SK-N-MC (cell line): Measurements from ENCODE around the gene SMC3.

ENCODE experiments used
- DNase-seq: peaks from one replicate; pipeline ENCODE4 v3.0.0-alpha.2; 2011; ENCODE audit warnings: low read depth, low spot score
- H3K27ac ChIP-seq: fragments of 200-600 bp; sonication (generic); 2 replicates; pipeline ENCODE4 v1.5.1; 2016; ENCODE audit warnings: mixed run types
- H3K36me3 ChIP-seq: fragments of 200-600 bp; sonication (generic); 2 replicates; pipeline ENCODE4 v1.6.1; 2017; ENCODE audit warnings: antibody characterized with exemption, low read length, mixed read lengths; ENCODE audit not compliant: insufficient read depth
- H3K4me3 ChIP-seq: fragments of 200-600 bp; sonication (generic); 2 replicates; pipeline ENCODE4 v1.5.1; 2016
- H3K9ac ChIP-seq: fragments of 200-600 bp; sonication (generic); 2 replicates; pipeline ENCODE4 v1.8.0; 2017; ENCODE audit warnings: mixed run types, mixed read lengths; ENCODE audit not compliant: insufficient read length
- H3K9me3 ChIP-seq: fragments of 200-600 bp; sonication (generic); 2 replicates; pipeline ENCODE4 v1.6.1; 2017; ENCODE audit warnings: low read depth, mild to moderate bottlenecking, antibody characterized with exemption, low read length, moderate library complexity, mixed read lengths
- EZH2 ChIP-seq: fragments of 200-600 bp; sonication (generic); IDR thresholded peaks from one replicate; pipeline ENCODE4 v1.6.1; 2017; ENCODE audit warnings: antibody characterized with exemption
- FOXP2 ChIP-seq: optimal IDR thresholded peaks from 2 replicates; pipeline ENCODE3; 2011; ENCODE audit warnings: mild to moderate bottlenecking, moderate library complexity; ENCODE audit not compliant: insufficient read depth; ENCODE audit errors: extremely low read length, control extremely low read depth
- POLR2AphosphoS5 ChIP-seq: IDR thresholded peaks from 2 replicates; pipeline ENCODE4 v1.6.1; 2012; ENCODE audit warnings: mild to moderate bottlenecking, low read depth, low read length, borderline replicate concordance

Gene SMC3

DNA sequence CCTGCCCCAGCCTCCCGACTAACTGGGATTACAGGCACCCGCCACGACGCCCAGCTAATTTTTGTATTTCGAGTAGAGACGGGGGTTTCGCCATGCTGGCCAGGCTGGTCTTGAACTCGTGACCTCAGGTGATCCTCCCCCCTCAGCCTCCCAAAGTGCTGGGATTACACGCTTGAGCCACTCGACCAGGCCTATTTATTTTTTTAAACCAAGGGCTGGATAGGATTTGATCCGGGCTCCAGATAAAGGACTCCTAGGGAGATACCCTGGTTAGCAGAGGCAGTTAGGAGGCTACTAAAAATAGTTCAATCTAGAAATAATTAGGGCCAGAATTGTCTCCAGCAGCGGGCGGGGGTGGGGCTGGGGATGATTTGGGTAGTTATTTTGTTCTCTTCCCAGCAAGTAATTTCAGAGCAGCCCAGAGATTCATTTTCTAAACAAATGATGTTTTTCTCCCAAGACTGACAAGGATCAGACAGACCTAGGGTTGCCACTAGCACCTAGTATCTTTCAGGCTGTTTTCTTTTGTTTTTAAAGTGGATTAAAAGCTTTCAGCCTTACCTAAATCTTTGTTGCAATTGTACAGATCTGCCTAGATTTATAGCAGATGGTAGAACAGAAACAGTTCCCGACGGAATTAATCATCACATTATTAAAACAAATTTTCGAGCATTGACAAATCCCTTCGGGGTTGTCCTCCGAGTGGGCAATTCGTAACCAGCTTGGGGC lies 859 bp upstream of the SMC3 start:
- TF ChIP-seq FOXP2 (no peak), EZH2 (no peak), POLR2AphosphoS5 (no peak)
- no peak for DNase-seq

DNA sequence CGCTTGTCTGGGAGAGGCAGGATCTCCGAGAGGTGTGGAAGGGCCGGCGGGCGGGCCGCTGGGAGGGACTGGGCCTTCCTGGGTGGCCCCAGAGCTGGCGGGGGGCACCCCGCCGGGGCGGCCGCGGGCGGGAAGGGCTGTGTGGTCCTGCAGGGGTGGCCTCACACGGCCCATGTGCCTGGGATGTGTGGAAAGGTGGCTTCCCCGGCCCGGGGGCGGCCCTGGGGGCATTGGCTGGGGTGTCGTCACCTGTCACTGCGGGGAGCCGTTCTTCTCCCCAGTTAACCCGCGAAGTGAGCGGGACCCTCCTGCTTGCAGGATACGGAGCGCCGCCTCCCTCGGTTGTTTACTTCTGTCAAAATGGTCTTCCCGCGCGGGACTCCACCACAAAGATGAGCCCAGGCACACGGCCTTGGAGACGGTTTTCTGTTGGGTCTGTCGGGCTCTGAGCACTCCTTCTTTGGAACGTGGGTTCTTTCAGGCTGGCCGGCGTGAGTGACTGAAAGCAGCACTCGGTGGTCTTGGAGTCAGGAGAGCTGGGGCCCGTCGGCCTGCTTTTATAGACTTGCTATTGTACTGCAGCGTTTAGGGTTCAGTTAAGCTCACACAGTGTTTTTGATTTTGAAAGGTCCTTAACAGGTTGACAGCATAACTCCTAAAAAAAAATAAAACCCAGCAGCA lies 700 bp downstream of the SMC3 start:
- Histone ChIP-seq H3K4me3 (peak overlapping the region; percentile 86), H3K27ac (no peak overlapping the region), H3K9me3 (no peaks in the 10 kb centered on the region), H3K36me3 (peaks cover 11% of the 10 kb centered on the region), H3K9ac (peak overlapping the region; percentile 94)
- TF ChIP-seq EZH2 (no peak), FOXP2 (no peak), POLR2AphosphoS5 (no peak)
- DNase-seq = no peak

More for the DNA sequence above, 859 bp upstream of the SMC3 start:
- H3K36me3 ChIP-seq = peaks cover 11% of the 10 kb centered on the region
- H3K4me3 ChIP-seq = peak overlapping the region; percentile 86
- H3K9ac ChIP-seq = peak overlapping the region; percentile 94
- H3K9me3 ChIP-seq = no peaks in the 10 kb centered on the region
- H3K27ac ChIP-seq = peak overlapping the region; percentile 96

DNA sequence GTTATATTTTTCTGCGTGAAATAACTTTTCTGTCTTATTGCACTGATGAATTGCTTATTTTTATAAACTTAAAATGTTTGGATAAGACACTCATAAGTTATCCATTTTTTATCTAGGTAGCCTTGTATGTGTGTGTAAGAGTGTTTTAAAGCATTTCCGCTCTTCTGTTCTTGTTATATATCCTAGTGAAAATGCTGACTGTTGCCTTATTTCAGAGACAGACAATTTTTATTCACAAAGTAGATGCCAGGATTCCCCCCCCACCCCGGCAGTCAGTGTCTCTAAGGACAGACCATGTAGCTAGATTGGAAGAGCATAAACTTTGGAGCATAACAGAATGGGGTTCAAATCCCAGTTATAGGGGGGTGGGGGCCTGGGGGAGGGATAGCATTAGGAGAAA lies 1.6 kb downstream of the SMC3 start:
- TF ChIP-seq EZH2 = no peak
- no peak for TF ChIP-seq POLR2AphosphoS5
- TF ChIP-seq FOXP2 = no peak
- Histone ChIP-seq H3K36me3 (peaks cover 11% of the 10 kb centered on the region), H3K4me3 (peak overlapping the region; percentile 86), H3K9me3 (no peaks in the 10 kb centered on the region), H3K27ac (no peak overlapping the region), H3K9ac (peak overlapping the region; percentile 94)
- no peak for DNase-seq

DNA sequence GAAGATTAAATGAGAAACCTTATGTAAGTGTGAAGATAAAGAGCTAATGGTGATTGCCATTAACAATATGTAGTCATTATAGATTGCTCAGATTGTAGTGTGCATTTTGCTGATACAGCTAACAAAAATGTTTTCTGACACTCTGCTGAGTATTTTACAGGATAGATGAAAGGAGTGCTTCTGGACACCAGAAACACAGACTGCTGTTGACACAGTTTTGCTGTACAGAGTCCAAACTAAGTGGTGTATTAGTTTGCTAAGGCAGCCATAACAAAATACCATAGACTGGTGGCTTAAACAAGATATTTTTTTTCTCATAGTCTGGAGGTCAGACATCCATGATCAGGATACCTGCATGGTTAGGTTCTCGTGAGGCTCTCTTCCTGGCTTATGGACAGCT lies 2.2 kb downstream of the SMC3 start:
- Histone ChIP-seq H3K27ac (no peak overlapping the region), H3K9ac (no peak overlapping the region), H3K4me3 (peak overlapping the region; percentile 86), H3K36me3 (peaks cover 17% of the 10 kb centered on the region), H3K9me3 (no peaks in the 10 kb centered on the region)
- no peak for TF ChIP-seq EZH2
- no peak for TF ChIP-seq POLR2AphosphoS5
- TF ChIP-seq FOXP2 = no peak
- DNase-seq = no peak

DNA sequence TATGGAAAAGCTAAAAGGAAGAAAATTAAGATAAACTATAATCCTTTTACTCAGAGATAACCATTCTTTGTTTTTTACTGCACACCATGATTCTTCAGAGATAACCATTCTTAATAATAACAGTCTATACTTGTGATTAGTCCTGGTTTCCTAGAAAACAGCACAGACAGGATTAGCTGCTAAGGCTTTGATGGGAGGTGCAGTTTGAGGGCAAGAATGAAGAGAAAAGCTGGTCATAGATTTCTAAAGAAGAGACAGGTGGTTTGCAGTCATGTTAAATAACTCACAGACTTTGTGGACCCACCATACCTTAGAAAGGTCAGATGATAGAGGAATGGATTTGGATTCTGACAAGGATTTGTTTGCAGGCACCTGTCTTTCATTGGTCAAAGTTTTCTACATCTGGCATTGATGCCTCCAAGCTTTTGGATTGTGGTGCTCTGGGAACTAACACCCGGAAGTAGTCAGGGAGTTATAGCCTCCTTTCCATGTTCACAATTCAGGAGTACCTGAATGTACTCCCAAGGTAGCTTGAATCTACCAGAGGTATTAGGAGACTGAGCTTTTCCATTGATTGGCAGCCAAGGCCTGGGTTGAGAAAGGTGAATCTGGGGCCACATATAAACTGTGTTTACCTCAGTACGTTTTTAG lies 3.7 kb downstream of the SMC3 start:
- no peak overlapping the region for H3K27ac ChIP-seq
- DNase-seq = no peak
- no peak for TF ChIP-seq POLR2AphosphoS5
- TF ChIP-seq FOXP2 = no peak
- TF ChIP-seq EZH2 = no peak
- H3K4me3 ChIP-seq = no peak overlapping the region
- no peaks in the 10 kb centered on the region for H3K9me3 ChIP-seq
- no peak overlapping the region for H3K9ac ChIP-seq
- peaks cover 31% of the 10 kb centered on the region for H3K36me3 ChIP-seq

DNA sequence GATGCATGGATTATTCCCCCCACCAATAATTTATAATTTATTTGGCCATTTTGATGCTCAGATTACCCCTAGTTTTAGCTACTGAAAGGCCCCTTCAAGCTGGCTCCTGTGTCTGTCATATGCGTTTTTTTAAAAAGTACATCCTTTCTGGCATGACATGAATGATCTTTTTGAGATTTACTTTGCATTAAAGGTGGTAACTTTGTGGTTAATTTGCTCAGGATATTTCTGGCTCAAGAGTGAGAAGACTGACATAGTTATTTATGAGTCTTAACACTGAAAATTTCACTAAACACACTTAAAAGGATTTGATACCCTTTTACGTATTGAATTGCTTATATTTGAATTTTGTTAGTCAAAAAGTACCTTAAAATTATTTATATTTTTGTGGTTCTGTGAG lies 5.4 kb downstream of the SMC3 start:
- no peak overlapping the region for H3K9ac ChIP-seq
- TF ChIP-seq FOXP2 (no peak), POLR2AphosphoS5 (no peak), EZH2 (no peak)
- no peaks in the 10 kb centered on the region for H3K9me3 ChIP-seq
- H3K4me3 ChIP-seq = no peak overlapping the region
- peaks cover 48% of the 10 kb centered on the region for H3K36me3 ChIP-seq
- H3K27ac ChIP-seq = no peak overlapping the region
- DNase-seq = no peak

DNA sequence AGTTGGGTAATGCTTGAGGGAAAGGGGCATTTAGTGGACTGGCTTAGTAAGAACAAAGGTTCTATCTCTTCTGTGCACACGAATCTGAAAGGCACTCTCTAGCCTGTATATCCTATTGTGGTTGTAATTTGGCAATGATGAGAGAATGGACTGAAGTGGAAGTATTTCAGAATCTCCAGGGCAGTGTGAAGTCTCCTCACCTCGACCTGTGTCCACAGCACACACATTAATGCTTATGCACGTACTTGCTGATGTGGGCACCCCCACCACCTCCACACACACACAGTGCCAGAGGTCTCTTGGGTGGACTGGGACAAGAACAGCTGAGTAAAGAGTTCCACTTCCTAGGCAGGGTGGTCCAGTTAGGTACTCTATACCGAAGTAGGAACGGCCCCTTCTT lies 6.9 kb downstream of the SMC3 start:
- Histone ChIP-seq H3K9me3 (no peaks in the 10 kb centered on the region), H3K9ac (no peak overlapping the region), H3K4me3 (no peak overlapping the region), H3K27ac (no peak overlapping the region), H3K36me3 (peaks cover 63% of the 10 kb centered on the region)
- DNase-seq = no peak
- no peak for TF ChIP-seq EZH2
- no peak for TF ChIP-seq POLR2AphosphoS5
- TF ChIP-seq FOXP2 = no peak

DNA sequence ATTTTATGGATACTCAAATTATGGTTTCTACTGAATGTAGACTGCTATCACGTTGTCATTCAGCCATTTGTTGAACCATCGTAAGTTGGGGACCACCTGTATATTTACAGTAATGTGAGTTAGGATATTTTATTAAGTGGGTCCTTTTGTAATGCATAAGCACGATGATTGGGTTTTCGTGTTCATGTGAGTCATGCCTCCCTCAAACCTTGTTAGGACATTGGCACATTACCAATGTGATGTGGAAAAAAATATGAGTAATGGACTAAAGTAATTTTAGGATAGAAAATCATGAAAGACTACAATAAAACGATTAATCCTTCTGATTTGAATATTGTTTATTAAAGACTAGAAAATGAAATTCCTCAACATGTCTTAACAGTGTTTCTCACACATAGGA lies 8.7 kb downstream of the SMC3 start:
- Histone ChIP-seq H3K9me3 (no peaks in the 10 kb centered on the region), H3K9ac (no peak overlapping the region), H3K36me3 (peaks cover 65% of the 10 kb centered on the region), H3K27ac (no peak overlapping the region), H3K4me3 (no peak overlapping the region)
- TF ChIP-seq POLR2AphosphoS5 (no peak), EZH2 (no peak), FOXP2 (no peak)
- no peak for DNase-seq
